ENCODE results near the gene APLN.
A peak's percentile ranks its signal among the peaks of the same experiment; 100 is the strongest.

Gene APLN

DNA sequence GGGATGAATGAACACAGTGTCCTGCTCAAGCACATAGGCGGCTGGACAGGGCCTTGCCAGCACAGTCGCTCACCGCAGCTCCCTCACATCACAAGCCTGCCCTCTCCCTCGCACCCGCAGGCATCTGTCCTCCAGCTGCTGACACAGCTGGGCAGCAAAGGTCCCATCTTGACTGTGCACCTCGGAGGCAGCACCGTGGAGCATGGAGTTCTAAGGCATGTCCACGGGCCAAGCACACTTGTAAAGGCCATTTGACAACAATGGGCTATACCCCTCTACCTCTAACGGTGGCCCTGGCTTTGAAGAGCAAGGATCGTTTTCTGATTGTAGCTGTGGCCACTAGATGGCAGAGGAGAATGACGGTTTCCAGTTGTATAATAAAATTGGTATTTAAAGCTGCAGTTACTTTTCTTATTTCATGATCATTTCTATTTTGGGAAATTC, 53.8 kb downstream of the APLN start:
- no peak for DNase-seq
- TF ChIP-seq, protein P1, sequence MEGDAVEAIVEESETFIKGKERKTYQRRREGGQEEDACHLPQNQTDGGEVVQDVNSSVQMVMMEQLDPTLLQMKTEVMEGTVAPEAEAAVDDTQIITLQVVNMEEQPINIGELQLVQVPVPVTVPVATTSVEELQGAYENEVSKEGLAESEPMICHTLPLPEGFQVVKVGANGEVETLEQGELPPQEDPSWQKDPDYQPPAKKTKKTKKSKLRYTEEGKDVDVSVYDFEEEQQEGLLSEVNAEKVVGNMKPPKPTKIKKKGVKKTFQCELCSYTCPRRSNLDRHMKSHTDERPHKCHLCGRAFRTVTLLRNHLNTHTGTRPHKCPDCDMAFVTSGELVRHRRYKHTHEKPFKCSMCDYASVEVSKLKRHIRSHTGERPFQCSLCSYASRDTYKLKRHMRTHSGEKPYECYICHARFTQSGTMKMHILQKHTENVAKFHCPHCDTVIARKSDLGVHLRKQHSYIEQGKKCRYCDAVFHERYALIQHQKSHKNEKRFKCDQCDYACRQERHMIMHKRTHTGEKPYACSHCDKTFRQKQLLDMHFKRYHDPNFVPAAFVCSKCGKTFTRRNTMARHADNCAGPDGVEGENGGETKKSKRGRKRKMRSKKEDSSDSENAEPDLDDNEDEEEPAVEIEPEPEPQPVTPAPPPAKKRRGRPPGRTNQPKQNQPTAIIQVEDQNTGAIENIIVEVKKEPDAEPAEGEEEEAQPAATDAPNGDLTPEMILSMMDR (IDR thresholded peaks at IDR 0.05; ENCODE audit: low read depth, low read length): peak; percentile 55

DNA sequence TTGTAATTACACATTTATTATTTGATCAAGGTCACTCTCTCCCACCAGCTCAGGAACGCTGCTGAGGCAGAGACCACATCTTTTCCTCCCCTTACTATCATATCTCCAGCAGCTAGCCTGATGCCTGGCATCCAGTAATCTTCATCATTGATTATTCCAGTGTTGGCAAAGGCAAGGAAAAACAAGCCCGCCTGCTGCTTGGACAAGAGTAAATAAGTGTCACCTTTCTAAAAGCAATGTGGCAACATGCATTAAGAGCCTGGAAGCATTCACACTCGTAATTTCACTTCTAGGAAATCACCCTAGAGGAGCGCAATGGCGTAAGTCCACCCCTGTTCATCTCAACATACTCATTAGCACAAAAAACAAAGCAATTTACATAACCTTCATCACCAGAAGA, 54.8 kb downstream of the APLN start:
- Histone ChIP-seq H3K27me3 (ENCODE audit: insufficient read depth, low read depth, severe bottlenecking) (no peaks in the 10 kb centered on the region), H3K9me3 (ENCODE audit: severe bottlenecking) (no peaks in the 10 kb centered on the region), H3K27ac (no peak overlapping the region), H3K4me3 (ENCODE audit: low read depth, low read length) (no peak overlapping the region), H3K36me3 (no peaks in the 10 kb centered on the region)
- no peak for DNase-seq
- TF ChIP-seq, protein P1 (IDR thresholded peaks at IDR 0.05; ENCODE audit: low read depth, low read length): no peak

More for the DNA sequence above, 53.8 kb downstream of the APLN start:
- Histone ChIP-seq H3K4me3 (ENCODE audit: low read depth, low read length) (no peak overlapping the region), H3K27ac (no peak overlapping the region), H3K9me3 (ENCODE audit: severe bottlenecking) (no peaks in the 10 kb centered on the region), H3K27me3 (ENCODE audit: insufficient read depth, low read depth, severe bottlenecking) (no peaks in the 10 kb centered on the region), H3K36me3 (no peaks in the 10 kb centered on the region)

DNA sequence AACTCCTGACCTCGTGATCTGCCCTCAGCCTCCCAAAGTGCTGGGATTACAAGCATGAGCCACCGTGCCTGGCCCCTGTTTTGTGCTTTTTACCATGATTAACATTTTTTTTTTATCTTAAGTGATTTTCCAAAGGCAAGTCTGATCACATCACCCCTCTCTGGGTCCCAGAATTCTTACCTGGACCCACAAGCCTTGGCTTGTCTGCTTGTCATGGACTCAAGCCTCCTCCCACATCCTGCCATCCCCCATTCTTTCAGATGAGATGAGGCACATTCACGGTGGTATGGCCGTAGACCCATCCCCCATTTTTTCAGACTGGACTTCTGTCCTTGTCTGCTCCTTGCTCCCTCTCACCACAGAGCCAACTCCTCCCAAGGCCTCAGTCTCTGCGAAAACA, 55.3 kb downstream of the APLN start:
- H3K27ac ChIP-seq: no peak overlapping the region

DNA sequence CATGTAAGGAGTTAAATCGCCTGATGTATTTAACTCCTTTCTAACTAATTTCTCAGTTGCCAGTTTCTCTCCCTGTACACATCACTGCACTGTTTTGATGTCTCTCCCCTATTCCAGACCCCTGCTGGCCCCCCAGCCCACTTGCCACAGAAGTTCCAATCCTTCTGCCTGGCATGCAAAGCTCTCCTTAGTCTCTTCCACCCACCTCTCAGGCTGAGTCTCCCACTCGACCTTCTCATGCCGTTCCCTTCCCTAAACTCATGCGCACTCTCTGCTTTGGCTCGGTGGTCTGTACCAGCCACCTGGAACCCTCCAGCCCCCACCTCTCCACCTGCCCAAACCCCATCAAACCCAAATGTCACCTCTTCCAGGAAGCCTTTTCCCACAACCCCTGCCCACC, 56.9 kb downstream of the APLN start:
- no peaks in the 10 kb centered on the region for H3K9me3 ChIP-seq (ENCODE audit: severe bottlenecking)
- DNase-seq: no peak
- TF ChIP-seq, protein P1 (IDR thresholded peaks at IDR 0.05; ENCODE audit: low read depth, low read length): no peak
- no peaks in the 10 kb centered on the region for H3K27me3 ChIP-seq (ENCODE audit: insufficient read depth, low read depth, severe bottlenecking)
- no peak overlapping the region for H3K4me3 ChIP-seq (ENCODE audit: low read depth, low read length)
- no peaks in the 10 kb centered on the region for H3K36me3 ChIP-seq
- no peak overlapping the region for H3K27ac ChIP-seq

More for the DNA sequence above, 55.3 kb downstream of the APLN start:
- TF ChIP-seq, protein P1 (IDR thresholded peaks at IDR 0.05; ENCODE audit: low read depth, low read length): no peak
- no peak overlapping the region for H3K4me3 ChIP-seq (ENCODE audit: low read depth, low read length)
- no peaks in the 10 kb centered on the region for H3K36me3 ChIP-seq
- no peaks in the 10 kb centered on the region for H3K27me3 ChIP-seq (ENCODE audit: insufficient read depth, low read depth, severe bottlenecking)
- DNase-seq: no peak
- no peaks in the 10 kb centered on the region for H3K9me3 ChIP-seq (ENCODE audit: severe bottlenecking)

DNA sequence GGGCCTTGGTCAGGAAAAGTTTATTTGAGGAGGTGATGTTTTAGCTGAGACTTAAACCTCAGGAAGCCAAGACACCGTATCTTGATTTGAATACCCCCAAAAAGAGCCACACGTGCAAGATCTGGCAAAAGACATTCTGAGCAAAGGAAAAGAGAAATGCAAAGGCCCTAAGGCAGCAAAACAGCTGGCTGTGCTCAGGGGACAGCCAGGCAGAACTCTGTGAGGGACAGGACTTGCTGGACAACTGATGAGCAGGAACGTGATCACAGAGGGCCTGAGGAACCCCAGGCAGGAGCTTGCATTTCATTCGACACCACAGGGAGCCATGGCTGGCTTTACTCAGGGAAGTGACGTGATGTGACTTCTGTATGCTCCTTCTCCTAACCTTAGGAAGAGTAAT, 58.7 kb downstream of the APLN start:
- Histone ChIP-seq H3K4me3 (ENCODE audit: low read depth, low read length) (no peak overlapping the region), H3K36me3 (no peaks in the 10 kb centered on the region; the same call in 1 of the 2 replicates), H3K27ac (no peak overlapping the region), H3K27me3 (ENCODE audit: insufficient read depth, low read depth, severe bottlenecking) (no peaks in the 10 kb centered on the region), H3K9me3 (ENCODE audit: severe bottlenecking) (no peaks in the 10 kb centered on the region)
- no peak for DNase-seq
- TF ChIP-seq, protein P1 (IDR thresholded peaks at IDR 0.05; ENCODE audit: low read depth, low read length): no peak

Data from WERI-Rb-1 (cell line).